Stimulated activated naive CD4-positive, alpha-beta T cell treated with Interleukin-2 at 50 U/mL for 16 hours (primary cell): ENCODE data around the gene MAP2.
"Not testable (repeated sequence)": the region's sequence is repeated elsewhere in the genome, so short reads cannot be mapped to it uniquely, and the experiment has no call there.

Experiments used
- DNase-seq: peaks from one replicate; lab custom pipeline; 2025; lab: John Stamatoyannopoulos, UW

MAP2 gene

GRCh38 chr2:209591021-209591420 lies 167.2 kb downstream of the MAP2 start:
- no peak for DNase-seq

- no peak for DNase-seq
Observed at GRCh38 chr2:209592106-209592505, 168.3 kb downstream of the MAP2 start.

GRCh38 chr2:209593930-209594329 lies 170.1 kb downstream of the MAP2 start:
- DNase-seq: no peak

GRCh38 chr2:209596262-209596661 lies 172.4 kb downstream of the MAP2 start:
- DNase-seq: no peak

GRCh38 chr2:209598227-209598626 lies 174.4 kb downstream of the MAP2 start:
- DNase-seq: not testable (repeated sequence)

- DNase-seq: no peak
Observed at GRCh38 chr2:209600341-209601171, 176.7 kb downstream of the MAP2 start.

- no peak for DNase-seq
Observed at GRCh38 chr2:209601497-209601896, 177.7 kb downstream of the MAP2 start.

- no peak for DNase-seq
Observed at GRCh38 chr2:209602259-209602658, 178.4 kb downstream of the MAP2 start.

GRCh38 chr2:209609531-209609930 lies 185.7 kb downstream of the MAP2 start:
- DNase-seq: no peak

- DNase-seq: no peak
Observed at GRCh38 chr2:209610631-209611030, 186.8 kb downstream of the MAP2 start.

GRCh38 chr2:209613649-209614305 lies 189.9 kb downstream of the MAP2 start:
- DNase-seq: no peak

- DNase-seq: no peak
Observed at GRCh38 chr2:209614690-209615369, 191.0 kb downstream of the MAP2 start.

GRCh38 chr2:209619782-209620181 lies 195.9 kb downstream of the MAP2 start:
- DNase-seq: no peak

- no peak for DNase-seq
Observed at GRCh38 chr2:209624192-209624938, 200.5 kb downstream of the MAP2 start.

- no peak for DNase-seq
Observed at GRCh38 chr2:209629597-209629996, 205.8 kb downstream of the MAP2 start.

- DNase-seq: no peak
Observed at GRCh38 chr2:209633911-209634310, 210.1 kb downstream of the MAP2 start.

- DNase-seq: no peak
Observed at GRCh38 chr2:209636076-209636475, 212.2 kb downstream of the MAP2 start.

GRCh38 chr2:209637293-209637692 lies 213.4 kb downstream of the MAP2 start:
- DNase-seq: no peak

- no peak for DNase-seq
Observed at GRCh38 chr2:209638346-209638745, 214.5 kb downstream of the MAP2 start.

- no peak for DNase-seq
Observed at GRCh38 chr2:209640358-209640757, 216.5 kb downstream of the MAP2 start.

- no peak for DNase-seq
Observed at GRCh38 chr2:209642146-209642820, 218.4 kb downstream of the MAP2 start.

GRCh38 chr2:209644842-209645241 lies 221.0 kb downstream of the MAP2 start:
- no peak for DNase-seq
